Heart left ventricle (tissue), 16 donors: Measurements from ENCODE around the gene BNIPL. TPM values are rescaled to one million over a fixed set of nuclear protein-coding genes. Genes with fewer than 3 reads are reported as not detected.

Source experiments
- ATAC-seq, 4 donors: fragments of 200-7000 bp; cut with Tn5 transposase; one replicate each; pipeline ENCODE4 v1.9.1; 2020 to 2022; ENCODE audit warnings: moderate library complexity in 4 of 4, mild to moderate bottlenecking in 3 of 4, moderate number of reproducible peaks in 1 of 4
- DNase-seq, 5 donors: peaks; one replicate each; pipeline ENCODE4 v3.0.0-alpha.2; 2020
- H3K27ac ChIP-seq, 12 donors: fragments of 200-600 bp; sonication (generic) in 4 of 12; one replicate each; pipeline versions ENCODE4 v1.5.0 to v1.8.0; 2016 to 2022; ENCODE audit warnings: mild to moderate bottlenecking in 2 of 12
- H3K27me3 ChIP-seq, 9 donors: fragments of 200-600 bp; sonication (generic) in 2 of 9; one replicate each; pipeline versions ENCODE4 v1.5.1 to v1.8.0; 2016 to 2022; ENCODE audit warnings: mild to moderate bottlenecking in 3 of 9
- H3K36me3 ChIP-seq, 9 donors: fragments of 200-600 bp; sonication (generic) in 2 of 9; one replicate each; pipeline versions ENCODE4 v1.5.0 to v1.8.0; 2018 to 2022; ENCODE audit warnings: mild to moderate bottlenecking in 2 of 9
- H3K4me1 ChIP-seq, 12 donors: fragments of 200-600 bp; sonication (generic) in 4 of 12; one replicate each; pipeline versions ENCODE4 v1.5.0 to v1.8.0; 2016 to 2022; ENCODE audit warnings: mild to moderate bottlenecking in 3 of 12
- H3K4me3 ChIP-seq, 12 donors: fragments of 200-600 bp; sonication (generic) in 4 of 12; one replicate each; pipeline versions ENCODE4 v1.5.0 to v1.8.0; 2017 to 2022; ENCODE audit warnings: mild to moderate bottlenecking in 9 of 12, moderate library complexity in 4 of 12
- H3K9me3 ChIP-seq, 12 donors: fragments of 200-600 bp; sonication (generic) in 4 of 12; one replicate each; pipeline versions ENCODE4 v1.5.0 to v1.8.0; 2016 to 2022; ENCODE audit warnings: mild to moderate bottlenecking in 1 of 12
- POLR2A ChIP-seq, 2 donors: fragments of 450-650 bp; IDR thresholded peaks; one replicate each; pipeline ENCODE4 v1.6.1; 2017; ENCODE audit warnings: antibody characterized with exemption in 2 of 2, mild to moderate bottlenecking in 2 of 2, moderate library complexity in 2 of 2
- WGBS, 4 donors: extraction: QIAGEN DNeasy Blood & Tissue Kit in 2 of 4; methylation state at CpG; one replicate each; pipeline versions ENCODE4 v1.1.5 to v1.1.7; 2013 to 2018; 5-methylcytosine and 5-hydroxymethylcytosine counted together
- intact Hi-C, 10 donors: fragments of 100-400 bp; cut with DNase I; formaldehyde crosslinking; loops; one replicate each; pipeline versions ENCODE4 v1.11.1 to v1.14.2; 2022
- polyA plus RNA-seq, 2 donors: library from polyadenylated mRNA; stranded (reverse); fragments of 200-250 nt; gene quantifications; one replicate each; pipeline ENCODE4 v1.2.3, GENCODE V29; 2013
- total RNA-seq, 9 donors: library from RNA; depleted of rRNA in 2 of 9; stranded (reverse); fragments of >200 nt in 2 of 9; fragmentation: NEBNext Ultra II Directional in 3 of 9; extraction: Animal tissue kit (Norgen Biotek cat#: 25700) in 3 of 9; gene quantifications; one replicate each; pipeline versions ENCODE4 v1.1.0 to v1.2.4, GENCODE V29; 2016 to 2023
- TF ChIP-seq, protein P1 (sequence below), 12 donors: fragments of 200-600 bp; sonication (generic) in 4 of 12; IDR thresholded peaks; one replicate each; pipeline versions ENCODE4 v1.5.0 to v1.8.0; 2018 to 2022; ENCODE audit warnings: antibody characterized with exemption in 12 of 12, mild to moderate bottlenecking in 5 of 12
- donor health status: ischemic (EF 13 %, LVEDD 7.1; RV severe dilation, severe dysfunction).
- donor health status: healthy with polysubstance abuse.
- donor health status: DM: no; HTN: yes; CAD: no.
- donor health status: DM: no; HTN: no; CAD: no.
- donor health status: ischemic (EF 25% LVEDD 6.9; RV normal size, moderate dysfunction).
- donor health status: ischemic (EF 25% LVEDD 5.7; RV mildly dilated, moderate dysfunction).
- donor health status: healthy.
- donor health status: DM: yes; HTN: yes; CAD: no.
- donor health status: ischemic (EF 35%, LVEDD 5.7; RV mildly dilated, moderate dysfunction).
- donor health status: nonischemic (EF 11% LVEDD 7.7; RV severe dilation, severe dysfunction).
- donor health status: DM: yes; HTN: yes; CAD: no.
- donor health status: PGD.
- donor health status: ischemic (EF 29% LVEDD 5.4; RV normal size, mild dysfunction).
- donor health status: nonischemic (EF 23%, LVEDD 6.1; RV moderate dilation, normal function).

The BNIPL gene
- total and polyA plus RNA-seq, 11 donors = 0.07 to 0.65 (median 0.38) TPM; not detected in 2

DNA sequence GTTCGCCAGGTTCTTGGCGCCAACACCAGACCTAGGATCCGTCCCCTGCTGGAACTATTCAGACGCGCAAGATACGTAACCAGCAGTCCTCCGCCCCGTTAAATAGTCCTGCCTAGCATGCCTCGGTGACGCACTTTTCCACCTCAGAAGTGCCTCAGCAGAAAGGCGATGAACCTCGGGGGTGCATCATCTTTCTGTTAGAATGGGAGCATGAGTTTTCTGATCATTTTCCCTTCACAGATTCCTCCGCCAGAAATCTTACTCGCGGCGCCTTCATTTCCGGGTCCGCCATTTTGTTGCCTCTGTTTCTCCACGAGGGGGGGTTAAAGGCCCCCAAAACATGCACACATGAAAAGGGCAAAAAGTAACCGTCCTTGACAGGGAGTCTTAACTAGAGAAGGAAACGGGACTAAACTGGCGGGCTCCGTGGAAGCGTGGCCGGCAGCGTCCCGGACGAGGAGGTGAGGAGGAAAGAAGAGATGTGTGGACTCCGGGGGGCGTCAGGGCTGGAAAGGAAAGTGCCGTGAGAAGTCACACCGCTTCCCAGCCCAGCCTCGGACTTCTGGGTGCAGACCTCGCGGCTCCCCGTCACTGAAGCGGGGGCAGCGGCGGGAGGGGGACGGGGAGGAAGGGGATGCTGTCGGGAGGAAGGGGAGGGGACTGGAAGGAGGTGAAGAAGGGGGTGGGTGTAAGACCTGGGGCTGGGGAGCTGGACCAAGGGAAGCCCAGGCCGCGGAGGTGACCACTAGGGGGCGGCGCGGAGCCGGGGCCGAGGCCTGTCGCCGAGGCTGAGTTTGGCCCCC, 34.3 kb downstream of the BNIPL start, which contains the start of gene GABPB2:
TSS of gene GABPB2 (plus strand) at position 288 of the 803 bp plus-strand sequence. CDS start 17,429 bp downstream, outside the sequence.
- H3K27ac ChIP-seq = peak within 1 kb of the TSS; percentile 92 to 100 (median 99)
- WGBS, 4 donors = 0% methylated on average over 45 to 50 of the region's 50 CpGs
- H3K9me3 ChIP-seq = no peaks in the 10 kb centered on the region
- intact Hi-C loops = loop anchor here in 3 of 10 donors (2.0 to 5.0 kb wide), 3 partner anchors 48 to 63 kb away; partner anchors contain the start of genes MINDY1 (in 1 of the 3) and PRUNE1 (in 1 of the 3)
- H3K27me3 ChIP-seq = no peaks in the 10 kb centered on the region
- H3K4me3 ChIP-seq = peak within 1 kb of the TSS; percentile 44 to 98 (median 81)
- peak in 1 of 2 donors; percentile 35 for TF ChIP-seq POLR2A (IDR thresholded peaks at IDR 0.05)
- TF ChIP-seq, protein P1, sequence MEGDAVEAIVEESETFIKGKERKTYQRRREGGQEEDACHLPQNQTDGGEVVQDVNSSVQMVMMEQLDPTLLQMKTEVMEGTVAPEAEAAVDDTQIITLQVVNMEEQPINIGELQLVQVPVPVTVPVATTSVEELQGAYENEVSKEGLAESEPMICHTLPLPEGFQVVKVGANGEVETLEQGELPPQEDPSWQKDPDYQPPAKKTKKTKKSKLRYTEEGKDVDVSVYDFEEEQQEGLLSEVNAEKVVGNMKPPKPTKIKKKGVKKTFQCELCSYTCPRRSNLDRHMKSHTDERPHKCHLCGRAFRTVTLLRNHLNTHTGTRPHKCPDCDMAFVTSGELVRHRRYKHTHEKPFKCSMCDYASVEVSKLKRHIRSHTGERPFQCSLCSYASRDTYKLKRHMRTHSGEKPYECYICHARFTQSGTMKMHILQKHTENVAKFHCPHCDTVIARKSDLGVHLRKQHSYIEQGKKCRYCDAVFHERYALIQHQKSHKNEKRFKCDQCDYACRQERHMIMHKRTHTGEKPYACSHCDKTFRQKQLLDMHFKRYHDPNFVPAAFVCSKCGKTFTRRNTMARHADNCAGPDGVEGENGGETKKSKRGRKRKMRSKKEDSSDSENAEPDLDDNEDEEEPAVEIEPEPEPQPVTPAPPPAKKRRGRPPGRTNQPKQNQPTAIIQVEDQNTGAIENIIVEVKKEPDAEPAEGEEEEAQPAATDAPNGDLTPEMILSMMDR (IDR thresholded peaks at IDR 0.05) = peak; percentile 88 to 99 (median 92)
- ATAC-seq = peak; percentile 92 to 96 (median 94)
- peaks cover 0 to 23% (median 7%) of the 10 kb centered on the region in 9 donors for H3K36me3 ChIP-seq
- peak; percentile 94 to 97 (median 95) for DNase-seq
- H3K4me1 ChIP-seq = peaks cover 0 to 23% (median 10%) of the 10 kb centered on the region in 12 donors

- WGBS, 4 donors = 83 to 86% (median 84%) methylated on average over 13 of the region's 13 CpGs
- Histone ChIP-seq H3K36me3 (peaks cover 0 to 27% (median 7%) of the 10 kb centered on the region in 9 donors), H3K27me3 (no peaks in the 10 kb centered on the region), H3K27ac (peak overlapping the region in 8 of 12 donors; percentile 17 to 100 (median 99)), H3K4me1 (peaks cover 0 to 23% (median 10%) of the 10 kb centered on the region in 12 donors), H3K4me3 (no peak overlapping the region), H3K9me3 (no peaks in the 10 kb centered on the region)
- no peak for ATAC-seq
- intact Hi-C loops = loop anchor here in 2 of 10 donors (5.0 kb wide), 2 partner anchors 50 to 65 kb away; partner anchors contain the start of genes MINDY1 (in 1 of the 2) and PRUNE1 (in 1 of the 2)
- no peak for DNase-seq
- TF ChIP-seq, protein P1 (IDR thresholded peaks at IDR 0.05) = peak in 2 of 12 donors; percentile 1 to 10
- TF ChIP-seq POLR2A (IDR thresholded peaks at IDR 0.05) = no peak
These were observed 35.8 kb downstream of the BNIPL start for GRCh38 chr1:151072224-151072623.

DNA sequence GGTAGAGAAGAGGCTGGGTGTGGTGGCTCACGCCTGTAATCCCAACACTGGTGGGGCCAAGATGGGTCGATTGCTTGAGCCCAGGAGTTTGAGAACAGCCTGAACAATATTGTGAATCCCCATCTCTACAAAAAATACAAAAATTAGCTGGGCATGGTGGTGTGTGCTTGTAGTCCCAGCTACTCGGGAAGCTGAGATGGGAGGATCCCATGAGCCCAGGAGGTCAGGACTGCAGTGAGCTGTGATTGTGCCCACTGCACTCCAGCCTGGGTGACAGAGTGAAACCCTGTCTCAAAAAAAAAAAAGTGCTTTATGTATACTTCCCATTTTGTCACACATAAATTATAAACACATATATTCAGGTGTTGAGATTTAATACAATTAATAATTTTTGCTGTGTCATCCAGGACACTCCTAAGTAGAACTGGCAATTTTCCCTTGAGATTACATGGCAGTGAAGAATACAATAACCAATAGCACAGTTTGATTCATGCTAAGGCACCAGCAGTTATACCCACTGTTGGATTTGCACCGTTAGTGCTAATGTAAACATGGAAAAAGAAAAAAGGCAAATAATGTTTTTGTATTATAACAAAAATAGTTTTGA, 49.7 kb downstream of the BNIPL start:
- no peaks in the 10 kb centered on the region for H3K9me3 ChIP-seq
- WGBS, 4 donors = 77 to 89% (median 80%) methylated on average over 4 of the region's 4 CpGs
- no peaks in the 10 kb centered on the region for H3K27me3 ChIP-seq
- TF ChIP-seq, protein P1 (IDR thresholded peaks at IDR 0.05) = no peak
- TF ChIP-seq POLR2A (IDR thresholded peaks at IDR 0.05) = no peak
- peaks cover 0 to 3% (median 0%) of the 10 kb centered on the region in 12 donors for H3K4me1 ChIP-seq
- H3K36me3 ChIP-seq = peaks cover 0 to 29% (median 0%) of the 10 kb centered on the region in 9 donors
- H3K4me3 ChIP-seq = no peak overlapping the region
- H3K27ac ChIP-seq = no peak overlapping the region
- DNase-seq (no peak), ATAC-seq (no peak)
- intact Hi-C loops = no loop called here

Other genes starting within 250 kb of the BNIPL start
- 10 to 100 TPM in 2 of 9 donors, 1 to 10 TPM in 7; 2.1 to 17.9 (median 6.1) TPM for gene CTSK, start 228.3 kb upstream of the BNIPL start, total RNA-seq
- 1 to 10 TPM; 2.1 to 2.4 TPM for gene CTSK, start 228.3 kb upstream of the BNIPL start, polyA plus RNA-seq
- 10 to 100 TPM; 22.2 to 45.0 (median 32.0) TPM for gene ARNT, start 160.0 kb upstream of the BNIPL start, total RNA-seq
- gene ARNT, start 160.0 kb upstream of the BNIPL start, polyA plus RNA-seq = 10 to 100 TPM; 10.3 to 18.2 TPM
- not detected for gene CTXND2, start 149.4 kb upstream of the BNIPL start, total RNA-seq
- not detected for gene CTXND2, start 149.4 kb upstream of the BNIPL start, polyA plus RNA-seq
- gene SETDB1, start 110.2 kb upstream of the BNIPL start, total RNA-seq = 10 to 100 TPM; 12.5 to 28.0 (median 17.5) TPM
- 10 to 100 TPM; 12.7 to 12.9 TPM for gene SETDB1, start 110.2 kb upstream of the BNIPL start, polyA plus RNA-seq
- 100 to 1,000 TPM in 2 of 9 donors, 10 to 100 TPM in 7; 51.7 to 113 (median 76.1) TPM for gene CERS2, start 61.8 kb upstream of the BNIPL start, total RNA-seq
- gene CERS2, start 61.8 kb upstream of the BNIPL start, polyA plus RNA-seq = 10 to 100 TPM; 72.0 to 94.1 TPM
- gene ANXA9, start 54.3 kb upstream of the BNIPL start, total RNA-seq = 1 to 10 TPM in 1 of 9 donors, under 1 TPM in 3, not detected in 5; 0.12 to 2.0 (median 0.35) TPM
- under 1 TPM in 1 of 2 donors, not detected in 1; 0.19 TPM for gene ANXA9, start 54.3 kb upstream of the BNIPL start, polyA plus RNA-seq
- 10 to 100 TPM; 37.6 to 98.4 (median 54.2) TPM for gene MINDY1, start 29.7 kb upstream of the BNIPL start, total RNA-seq
- gene MINDY1, start 29.7 kb upstream of the BNIPL start, polyA plus RNA-seq = 10 to 100 TPM; 18.5 to 20.4 TPM
- 10 to 100 TPM; 32.5 to 65.3 (median 42.0) TPM for gene PRUNE1, start 28.1 kb upstream of the BNIPL start, total RNA-seq
- 10 to 100 TPM; 15.1 to 22.8 TPM for gene PRUNE1, start 28.1 kb upstream of the BNIPL start, polyA plus RNA-seq
- gene C1orf56, start 11.2 kb downstream of the BNIPL start, total RNA-seq = 10 to 100 TPM in 3 of 9 donors, 1 to 10 TPM in 6; 7.1 to 14.2 (median 8.0) TPM
- 1 to 10 TPM; 6.3 to 7.5 TPM for gene C1orf56, start 11.2 kb downstream of the BNIPL start, polyA plus RNA-seq
- gene CDC42SE1, start 23.0 kb downstream of the BNIPL start, total RNA-seq = 10 to 100 TPM; 21.7 to 65.9 (median 28.2) TPM
- gene CDC42SE1, start 23.0 kb downstream of the BNIPL start, polyA plus RNA-seq = 10 to 100 TPM; 20.3 to 37.8 TPM
- gene MLLT11, start 23.8 kb downstream of the BNIPL start, total RNA-seq = 10 to 100 TPM in 7 of 9 donors, 1 to 10 TPM in 2; 4.8 to 54.1 (median 20.5) TPM
- 10 to 100 TPM in 1 of 2 donors, 1 to 10 TPM in 1; 5.4 to 23.4 TPM for gene MLLT11, start 23.8 kb downstream of the BNIPL start, polyA plus RNA-seq
- gene GABPB2, start 34.2 kb downstream of the BNIPL start, total RNA-seq = 10 to 100 TPM in 8 of 9 donors, 1 to 10 TPM in 1; 5.9 to 15.2 (median 11.7) TPM
- 1 to 10 TPM; 4.6 to 8.9 TPM for gene GABPB2, start 34.2 kb downstream of the BNIPL start, polyA plus RNA-seq
- 10 to 100 TPM; 36.4 to 97.1 (median 50.8) TPM for gene SEMA6C, start 110.0 kb downstream of the BNIPL start, total RNA-seq
- 10 to 100 TPM; 16.4 to 85.0 TPM for gene SEMA6C, start 110.0 kb downstream of the BNIPL start, polyA plus RNA-seq
- 1 to 10 TPM in 6 of 9 donors, under 1 TPM in 3; 0.49 to 7.9 (median 1.3) TPM for gene TNFAIP8L2, start 120.1 kb downstream of the BNIPL start, total RNA-seq
- 1 to 10 TPM; 1.6 to 2.0 TPM for gene TNFAIP8L2, start 120.1 kb downstream of the BNIPL start, polyA plus RNA-seq
- gene LYSMD1, start 129.3 kb downstream of the BNIPL start, total RNA-seq = 10 to 100 TPM; 10.1 to 26.8 (median 13.0) TPM
- 10 to 100 TPM in 1 of 2 donors, 1 to 10 TPM in 1; 6.8 to 14.7 TPM for gene LYSMD1, start 129.3 kb downstream of the BNIPL start, polyA plus RNA-seq
- gene SCNM1, start 129.6 kb downstream of the BNIPL start, total RNA-seq = 10 to 100 TPM; 11.5 to 28.4 (median 17.5) TPM
- gene SCNM1, start 129.6 kb downstream of the BNIPL start, polyA plus RNA-seq = 10 to 100 TPM; 33.0 to 44.4 TPM
- gene TMOD4, start 139.4 kb downstream of the BNIPL start, total RNA-seq = under 1 TPM in 3 of 9 donors, not detected in 6; 0.37 to 0.61 (median 0.50) TPM
- not detected for gene TMOD4, start 139.4 kb downstream of the BNIPL start, polyA plus RNA-seq
- 10 to 100 TPM; 29.6 to 49.1 (median 38.1) TPM for gene VPS72, start 153.6 kb downstream of the BNIPL start, total RNA-seq
- 10 to 100 TPM; 31.2 to 41.6 TPM for gene VPS72, start 153.6 kb downstream of the BNIPL start, polyA plus RNA-seq
- gene PIP5K1A, start 162.0 kb downstream of the BNIPL start, total RNA-seq = 10 to 100 TPM; 28.1 to 48.8 (median 37.0) TPM
- gene PIP5K1A, start 162.0 kb downstream of the BNIPL start, polyA plus RNA-seq = 10 to 100 TPM; 20.5 to 26.1 TPM
- 100 to 1,000 TPM; 127 to 181 (median 138) TPM for gene PSMD4, start 218.1 kb downstream of the BNIPL start, total RNA-seq
- 100 to 1,000 TPM; 205 to 231 TPM for gene PSMD4, start 218.1 kb downstream of the BNIPL start, polyA plus RNA-seq
- gene ZNF687, start 245.7 kb downstream of the BNIPL start, total RNA-seq = 10 to 100 TPM; 10.9 to 30.3 (median 14.3) TPM
- 10 to 100 TPM in 1 of 2 donors, 1 to 10 TPM in 1; 6.9 to 11.1 TPM for gene ZNF687, start 245.7 kb downstream of the BNIPL start, polyA plus RNA-seq